Lower lobe of right lung (tissue), 2 donors: Measurements from ENCODE around the gene ZC3H6. TPM values are rescaled to one million over a fixed set of nuclear protein-coding genes. Genes with fewer than 3 reads are reported as not detected.

Experiments used
- ATAC-seq, 2 donors: fragments of 200-7000 bp; cut with Tn5 transposase; one replicate each; pipeline ENCODE4 v1.9.1; 2020 to 2022; ENCODE audit warnings: mild to moderate bottlenecking in 2 of 2, moderate library complexity in 2 of 2
- DNase-seq: peaks from one replicate; pipeline ENCODE4 v3.0.0-alpha.2; 2020
- H3K27ac ChIP-seq: fragments of 200-600 bp; one replicate; pipeline ENCODE4 v1.8.0; 2022
- H3K27me3 ChIP-seq: fragments of 200-600 bp; one replicate; pipeline ENCODE4 v1.8.0; 2022; ENCODE audit warnings: low read depth
- H3K36me3 ChIP-seq: fragments of 200-600 bp; one replicate; pipeline ENCODE4 v1.8.0; 2022; ENCODE audit warnings: mild to moderate bottlenecking
- H3K4me1 ChIP-seq: fragments of 200-600 bp; one replicate; pipeline ENCODE4 v1.8.0; 2022
- H3K4me3 ChIP-seq: fragments of 200-600 bp; one replicate; pipeline ENCODE4 v1.8.0; 2022; ENCODE audit warnings: mild to moderate bottlenecking
- H3K9me3 ChIP-seq: fragments of 200-600 bp; one replicate; pipeline ENCODE4 v1.8.0; 2022
- CTCF ChIP-seq: fragments of 200-600 bp; IDR thresholded peaks from one replicate; pipeline ENCODE4 v1.8.0; 2022; ENCODE audit warnings: antibody characterized with exemption, mild to moderate bottlenecking
- intact Hi-C: fragments of 100-400 bp; cut with DNase I; formaldehyde crosslinking; loops from one replicate; pipeline ENCODE4 v1.11.0; 2022
- long read RNA-seq: library from polyadenylated mRNA; unstranded; transcript quantifications from one replicate; pipeline ENCODE4 v2.0.0, GENCODE V29; 2021
- total RNA-seq: library from RNA; stranded (reverse); fragmentation: NEBNext Ultra II Directional; extraction: Animal tissue kit (Norgen Biotek cat#: 25700); gene quantifications from one replicate; pipeline ENCODE4 v1.2.1, GENCODE V29; 2021
- donor health status: DM: no; HTN: yes; CAD: no; lungs with severe emphysema.

Gene ZC3H6
- 18.0 TPM for total RNA-seq
- long read RNA-seq, partial matches to known transcripts, result 9 of 12 reads
- long read RNA-seq, other reads (novel, unspliced or antisense), result 3 of 12 reads

- peak; percentile 99 for DNase-seq
- H3K9me3 ChIP-seq, result no peaks in the 10 kb centered on the region
- H3K36me3 ChIP-seq, result no peaks in the 10 kb centered on the region
- ATAC-seq, result peak; percentile 99 to 100
- no peaks in the 10 kb centered on the region for H3K27me3 ChIP-seq
- peak within 1 kb of the TSS; percentile 100 for H3K27ac ChIP-seq
- H3K4me1 ChIP-seq, result peaks cover 14% of the 10 kb centered on the region
- H3K4me3 ChIP-seq, result peak within 1 kb of the TSS; percentile 85
- intact Hi-C loops, result no loop called here
- no peak for TF ChIP-seq CTCF
These were observed at the start of gene ZC3H6 for GRCh38 chr2:112275311-112275886. ZC3H6 (plus strand) TSS chr2:112275597; CDS start chr2:112275995, 398 bp downstream.

GRCh38 chr2:112229348-112229747, 46.0 kb upstream of the ZC3H6 start:
- DNase-seq, result no peak
- TF ChIP-seq CTCF, result no peak

GRCh38 chr2:112230371-112230770, 45.0 kb upstream of the ZC3H6 start:
- H3K9me3 ChIP-seq, result no peaks in the 10 kb centered on the region
- no peak for TF ChIP-seq CTCF

More at GRCh38 chr2:112229348-112229747, 46.0 kb upstream of the ZC3H6 start:
- no peak for ATAC-seq
- H3K27me3 ChIP-seq, result no peaks in the 10 kb centered on the region
- no peaks in the 10 kb centered on the region for H3K9me3 ChIP-seq
- no peak overlapping the region for H3K4me3 ChIP-seq
- peaks cover 33% of the 10 kb centered on the region for H3K36me3 ChIP-seq
- H3K27ac ChIP-seq, result no peak overlapping the region
- no peaks in the 10 kb centered on the region for H3K4me1 ChIP-seq
- intact Hi-C loops, result no loop called here

GRCh38 chr2:112239862-112240261, 35.5 kb upstream of the ZC3H6 start:
- H3K9me3 ChIP-seq, result no peaks in the 10 kb centered on the region
- DNase-seq, result no peak
- ATAC-seq, result no peak
- H3K4me3 ChIP-seq, result no peak overlapping the region
- H3K4me1 ChIP-seq, result no peaks in the 10 kb centered on the region
- peaks cover 19% of the 10 kb centered on the region for H3K36me3 ChIP-seq
- H3K27me3 ChIP-seq, result no peaks in the 10 kb centered on the region
- intact Hi-C loops, result no loop called here
- TF ChIP-seq CTCF, result no peak
- no peak overlapping the region for H3K27ac ChIP-seq

More at GRCh38 chr2:112230371-112230770, 45.0 kb upstream of the ZC3H6 start:
- peaks cover 38% of the 10 kb centered on the region for H3K36me3 ChIP-seq
- no peaks in the 10 kb centered on the region for H3K4me1 ChIP-seq
- intact Hi-C loops, result no loop called here
- DNase-seq (no peak), ATAC-seq (no peak)
- H3K4me3 ChIP-seq, result no peak overlapping the region
- no peaks in the 10 kb centered on the region for H3K27me3 ChIP-seq
- no peak overlapping the region for H3K27ac ChIP-seq

GRCh38 chr2:112242384-112242783, 33.0 kb upstream of the ZC3H6 start:
- Histone ChIP-seq H3K9me3 (no peaks in the 10 kb centered on the region), H3K27me3 (no peaks in the 10 kb centered on the region), H3K4me3 (no peak overlapping the region), H3K27ac (no peak overlapping the region), H3K4me1 (no peaks in the 10 kb centered on the region), H3K36me3 (peaks cover 17% of the 10 kb centered on the region)
- no peak for TF ChIP-seq CTCF
- intact Hi-C loops, result no loop called here
- ATAC-seq, result no peak
- no peak for DNase-seq
